ENCODE measurements around the gene SMYD3. TPM values are rescaled to one million over a fixed set of nuclear protein-coding genes. Genes with fewer than 3 reads are reported as not detected.
"Not testable (repeated sequence)": the region's sequence is repeated elsewhere in the genome, so short reads cannot be mapped to it uniquely, and the experiment has no call there.

Gene SMYD3
- total RNA-seq, 1 donor from 2014 or later = 35.4 TPM

GRCh38 chr1:245983294-245983967, 523.6 kb downstream of the SMYD3 start:
- H3K27me3 Mint-ChIP-seq (ENCODE audit: unreplicated experiment) = no peaks in the 10 kb centered on the region
- H3K4me1 Mint-ChIP-seq (ENCODE audit: low read depth, unreplicated experiment) = peaks cover 6% of the 10 kb centered on the region
- H3K9me3 Mint-ChIP-seq (ENCODE audit: unreplicated experiment) = no peaks in the 10 kb centered on the region
- peak overlapping the region; percentile 22 for H3K4me3 Mint-ChIP-seq (ENCODE audit: unreplicated experiment)
- DNase-seq = no peak
- H3K27ac Mint-ChIP-seq (ENCODE audit: unreplicated experiment) = no peak overlapping the region
- no peak for TF ChIP-seq CTCF (IDR thresholded peaks at IDR 0.05; ENCODE audit: partially characterized antibody, unreplicated experiment)
- H3K36me3 Mint-ChIP-seq (ENCODE audit: unreplicated experiment) = no peaks in the 10 kb centered on the region

DNA sequence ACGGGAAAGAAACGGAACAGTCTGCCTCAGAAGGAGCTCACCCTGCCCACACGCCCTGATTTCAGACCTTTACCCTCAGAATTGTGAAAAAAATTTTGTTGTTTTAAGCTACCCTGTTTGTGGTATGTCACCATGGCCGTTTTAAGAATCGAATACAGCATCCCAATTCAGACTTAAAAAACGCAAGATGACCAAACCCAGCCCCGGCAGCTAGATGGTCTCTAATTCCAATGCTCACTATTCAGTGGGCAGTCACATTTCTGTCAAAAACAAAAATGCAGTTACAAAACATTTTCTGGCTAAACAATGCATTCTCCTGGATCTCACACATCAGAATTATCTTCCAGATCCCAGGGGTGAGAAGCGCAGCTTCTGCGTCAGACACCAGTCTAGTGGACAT, 527.5 kb downstream of the SMYD3 start:
- Mint-ChIP-seq H3K27ac (ENCODE audit: unreplicated experiment) (no peak overlapping the region), H3K27me3 (ENCODE audit: unreplicated experiment) (no peaks in the 10 kb centered on the region), H3K9me3 (ENCODE audit: unreplicated experiment) (no peaks in the 10 kb centered on the region), H3K4me3 (ENCODE audit: unreplicated experiment) (no peak overlapping the region), H3K4me1 (ENCODE audit: low read depth, unreplicated experiment) (peaks cover 6% of the 10 kb centered on the region), H3K36me3 (ENCODE audit: unreplicated experiment) (no peaks in the 10 kb centered on the region)
- TF ChIP-seq CTCF (IDR thresholded peaks at IDR 0.05; ENCODE audit: partially characterized antibody, unreplicated experiment) = no peak
- DNase-seq = no peak

GRCh38 chr1:245978915-245979314, 528.2 kb downstream of the SMYD3 start:
- DNase-seq = no peak
- TF ChIP-seq CTCF (IDR thresholded peaks at IDR 0.05; ENCODE audit: partially characterized antibody, unreplicated experiment) = no peak
- Mint-ChIP-seq H3K27ac (ENCODE audit: unreplicated experiment) (no peak overlapping the region), H3K27me3 (ENCODE audit: unreplicated experiment) (no peaks in the 10 kb centered on the region), H3K4me1 (ENCODE audit: low read depth, unreplicated experiment) (peaks cover 7% of the 10 kb centered on the region), H3K4me3 (ENCODE audit: unreplicated experiment) (no peak overlapping the region), H3K9me3 (ENCODE audit: unreplicated experiment) (no peaks in the 10 kb centered on the region), H3K36me3 (ENCODE audit: unreplicated experiment) (no peaks in the 10 kb centered on the region)

GRCh38 chr1:245972476-245972875, 534.6 kb downstream of the SMYD3 start:
- Mint-ChIP-seq H3K9me3 (ENCODE audit: unreplicated experiment) (peaks cover 1% of the 10 kb centered on the region), H3K4me3 (ENCODE audit: unreplicated experiment) (no peak overlapping the region), H3K27me3 (ENCODE audit: unreplicated experiment) (peaks cover 1% of the 10 kb centered on the region), H3K4me1 (ENCODE audit: low read depth, unreplicated experiment) (peaks cover 2% of the 10 kb centered on the region), H3K36me3 (ENCODE audit: unreplicated experiment) (no peaks in the 10 kb centered on the region), H3K27ac (ENCODE audit: unreplicated experiment) (no peak overlapping the region)
- no peak for TF ChIP-seq CTCF (IDR thresholded peaks at IDR 0.05; ENCODE audit: partially characterized antibody, unreplicated experiment)
- DNase-seq = no peak

DNA sequence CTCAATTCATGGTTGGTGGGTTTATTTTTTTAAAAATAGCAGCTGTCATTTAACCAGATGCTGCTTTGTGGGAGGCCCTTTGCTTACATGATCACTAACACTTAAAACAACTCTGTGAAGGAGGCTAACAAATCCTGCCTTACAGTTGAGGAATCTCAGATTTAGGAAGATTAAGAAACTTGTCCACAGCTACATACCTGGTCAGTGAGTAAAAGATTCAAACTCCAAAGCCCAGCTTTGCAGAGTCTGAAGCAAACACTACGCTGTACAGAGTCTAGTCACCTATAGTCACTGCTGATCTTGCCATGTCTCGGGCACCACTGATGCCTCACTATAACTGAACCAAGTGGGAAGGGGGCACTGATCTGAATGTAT, 535.4 kb downstream of the SMYD3 start:
- H3K27me3 Mint-ChIP-seq (ENCODE audit: unreplicated experiment) = peaks cover 1% of the 10 kb centered on the region
- no peaks in the 10 kb centered on the region for H3K36me3 Mint-ChIP-seq (ENCODE audit: unreplicated experiment)
- H3K4me1 Mint-ChIP-seq (ENCODE audit: low read depth, unreplicated experiment) = peaks cover 2% of the 10 kb centered on the region

DNA sequence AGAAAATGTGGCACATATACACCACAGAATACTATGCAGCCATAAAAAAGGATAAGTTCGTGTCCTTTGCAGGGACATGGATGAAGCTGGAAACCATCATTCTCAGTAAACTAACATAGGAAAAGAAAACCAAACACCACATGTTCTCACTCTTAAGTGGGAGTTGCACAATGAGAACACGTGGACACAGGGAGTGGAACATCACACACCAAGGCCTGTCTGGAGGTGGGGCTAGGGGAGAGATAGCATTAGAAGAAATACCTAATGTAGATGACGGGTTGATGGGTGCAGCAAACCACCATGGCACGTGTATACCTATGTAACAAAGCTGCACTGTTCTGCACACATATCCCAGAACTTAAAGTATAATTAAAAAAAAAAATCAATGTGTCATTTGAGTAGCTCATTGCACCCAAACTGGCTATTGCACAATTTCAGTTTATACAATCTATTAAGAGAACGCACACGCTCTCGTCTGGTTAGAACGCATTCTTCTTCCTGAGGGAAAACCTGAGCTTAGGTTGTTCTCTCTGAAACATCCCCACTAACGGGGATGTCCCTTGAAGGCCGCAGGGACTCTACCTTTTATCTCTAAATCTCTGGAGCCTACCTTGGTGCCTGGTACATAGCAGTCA, 535.9 kb downstream of the SMYD3 start:
- not testable (repeated sequence) for H3K4me3 Mint-ChIP-seq (ENCODE audit: unreplicated experiment); H3K9me3 Mint-ChIP-seq (ENCODE audit: unreplicated experiment); H3K27ac Mint-ChIP-seq (ENCODE audit: unreplicated experiment); H3K27me3 Mint-ChIP-seq (ENCODE audit: unreplicated experiment); DNase-seq; H3K4me1 Mint-ChIP-seq (ENCODE audit: low read depth, unreplicated experiment); H3K36me3 Mint-ChIP-seq (ENCODE audit: unreplicated experiment)

More for the DNA sequence above, 535.4 kb downstream of the SMYD3 start:
- Mint-ChIP-seq H3K9me3 (ENCODE audit: unreplicated experiment) (peaks cover 1% of the 10 kb centered on the region), H3K27ac (ENCODE audit: unreplicated experiment) (no peak overlapping the region), H3K4me3 (ENCODE audit: unreplicated experiment) (no peak overlapping the region)
- no peak for DNase-seq
- no peak for TF ChIP-seq CTCF (IDR thresholded peaks at IDR 0.05; ENCODE audit: partially characterized antibody, unreplicated experiment)
